Measurements from ENCODE around the gene LCN15. TPM values are rescaled to one million over a fixed set of nuclear protein-coding genes. Genes with fewer than 3 reads are reported as not detected.
"Not testable (repeated sequence)": the region's sequence is repeated elsewhere in the genome, so short reads cannot be mapped to it uniquely, and the experiment has no call there.

LCN15 gene
- total RNA-seq, 4 donors from 2014 or later: 6.4 to 11.9 TPM; not detected in 2

DNA sequence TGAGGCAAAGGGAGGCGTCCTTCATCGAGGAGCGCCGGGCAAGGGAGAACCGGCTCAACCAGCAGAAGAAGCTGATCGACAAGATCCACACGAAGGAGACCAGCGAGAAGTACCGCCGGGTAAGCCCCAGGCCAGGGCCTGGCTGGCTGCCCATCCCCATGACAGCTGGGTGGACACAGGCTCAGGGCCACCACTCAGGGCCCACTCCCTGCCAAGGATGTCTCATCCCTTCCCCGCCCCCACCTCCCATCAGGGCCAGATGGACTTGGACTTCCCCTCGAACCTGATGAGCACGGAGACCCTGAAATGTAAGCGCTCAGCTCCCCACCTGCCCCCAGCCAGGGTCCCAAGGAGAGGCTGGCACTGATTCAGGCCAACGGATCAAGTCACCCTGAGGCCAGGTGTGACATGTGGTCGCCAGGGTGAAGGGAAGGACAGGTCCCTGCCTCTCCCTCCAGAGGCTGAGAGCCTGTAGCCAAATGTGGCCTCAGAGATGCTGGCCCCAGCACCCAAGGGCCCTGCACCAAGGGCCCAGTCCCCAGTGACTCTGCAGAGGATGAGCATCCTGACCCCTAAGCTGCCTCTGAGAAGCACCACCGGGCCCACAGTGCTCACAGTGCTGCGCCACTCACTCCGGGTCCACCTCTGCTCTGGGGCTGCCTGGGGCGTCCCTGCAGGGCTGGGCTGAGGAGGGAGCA, 40.3 kb upstream of the LCN15 start:
- in situ Hi-C loops (cut with MboI; ENCODE audit: low pct_ligation_motif_present in 1 of 4, low pct_unique_long_range_greater_than_20kb in 1 of 4, low sequenced_read_pairs in 3 of 4): no loop called here
- H3K4me1 ChIP-seq: peaks cover 26 to 47% (median 42%) of the 10 kb centered on the region in 4 donors
- TF ChIP-seq, protein P1, sequence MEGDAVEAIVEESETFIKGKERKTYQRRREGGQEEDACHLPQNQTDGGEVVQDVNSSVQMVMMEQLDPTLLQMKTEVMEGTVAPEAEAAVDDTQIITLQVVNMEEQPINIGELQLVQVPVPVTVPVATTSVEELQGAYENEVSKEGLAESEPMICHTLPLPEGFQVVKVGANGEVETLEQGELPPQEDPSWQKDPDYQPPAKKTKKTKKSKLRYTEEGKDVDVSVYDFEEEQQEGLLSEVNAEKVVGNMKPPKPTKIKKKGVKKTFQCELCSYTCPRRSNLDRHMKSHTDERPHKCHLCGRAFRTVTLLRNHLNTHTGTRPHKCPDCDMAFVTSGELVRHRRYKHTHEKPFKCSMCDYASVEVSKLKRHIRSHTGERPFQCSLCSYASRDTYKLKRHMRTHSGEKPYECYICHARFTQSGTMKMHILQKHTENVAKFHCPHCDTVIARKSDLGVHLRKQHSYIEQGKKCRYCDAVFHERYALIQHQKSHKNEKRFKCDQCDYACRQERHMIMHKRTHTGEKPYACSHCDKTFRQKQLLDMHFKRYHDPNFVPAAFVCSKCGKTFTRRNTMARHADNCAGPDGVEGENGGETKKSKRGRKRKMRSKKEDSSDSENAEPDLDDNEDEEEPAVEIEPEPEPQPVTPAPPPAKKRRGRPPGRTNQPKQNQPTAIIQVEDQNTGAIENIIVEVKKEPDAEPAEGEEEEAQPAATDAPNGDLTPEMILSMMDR (IDR thresholded peaks at IDR 0.05): no peak
- no peak for TF ChIP-seq EP300 (IDR thresholded peaks at IDR 0.05; ENCODE audit: low read depth)
- TF ChIP-seq POLR2A (IDR thresholded peaks at IDR 0.05): no peak
- TF ChIP-seq POLR2AphosphoS5 (IDR thresholded peaks at IDR 0.05): no peak

DNA sequence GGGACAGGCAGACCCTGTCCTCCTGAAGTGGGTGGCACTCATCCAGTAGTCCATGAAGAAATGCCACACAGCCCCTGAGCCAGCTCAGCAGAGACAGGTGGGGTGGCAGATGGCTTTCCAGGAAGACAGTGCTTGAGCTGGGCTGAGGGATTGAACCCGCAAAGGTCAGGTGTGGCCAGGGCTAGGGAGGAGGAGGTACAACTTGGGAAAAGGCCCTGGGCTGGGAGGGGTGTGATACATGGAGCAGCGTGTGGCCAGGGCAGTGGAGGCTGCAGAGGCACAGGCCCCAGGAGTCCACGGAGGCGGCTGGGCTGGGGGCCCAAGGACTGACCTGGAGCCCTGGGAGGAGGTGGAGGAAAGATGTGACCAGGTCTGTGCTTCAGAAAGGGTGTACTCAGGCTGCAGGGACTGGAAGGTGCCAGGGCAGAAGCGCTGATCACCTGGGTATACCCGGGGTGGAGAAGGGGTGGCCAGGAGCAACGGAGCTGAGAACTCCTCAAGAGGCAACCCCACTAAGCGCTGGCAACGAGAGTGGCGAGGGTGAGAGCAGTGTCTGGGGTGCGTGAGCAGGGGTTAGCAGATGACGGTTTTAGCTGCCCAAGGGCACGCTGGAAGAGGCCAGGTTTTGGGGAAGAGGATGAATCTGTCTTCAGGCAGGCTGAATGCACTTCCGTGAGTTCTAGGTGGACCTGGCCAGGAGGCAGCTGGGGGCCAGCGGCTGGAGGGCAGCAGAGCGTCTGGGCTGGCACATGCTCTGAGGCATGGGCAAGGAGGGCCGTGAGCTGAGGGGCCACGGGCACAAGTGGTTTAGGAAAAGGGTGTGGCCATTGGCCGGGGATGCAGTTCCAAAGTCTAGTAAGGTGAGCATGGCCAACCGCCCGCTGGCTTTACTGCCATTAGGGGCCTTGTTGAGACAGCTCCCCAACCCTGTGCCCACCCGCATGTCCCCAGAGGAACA, 39.5 kb upstream of the LCN15 start:
- no peak for DNase-seq
- WGBS, 2 donors (ENCODE audit: low coverage in 1 of 2): 90% methylated on average over 22 of the region's 22 CpGs; no CpG with 5 or more reads in 1 of the 2 donors
- intact Hi-C loops (cut with DNase I; ENCODE audit: low total_unique reads): no loop called here
- H3K27me3 ChIP-seq: peaks cover 37% of the 10 kb centered on the region
- no peak overlapping the region for H3K27ac ChIP-seq
- H3K4me1 ChIP-seq: peaks cover 20 to 44% (median 39%) of the 10 kb centered on the region in 4 donors
- H3K36me3 ChIP-seq: no peaks in the 10 kb centered on the region
- TF ChIP-seq EP300 (IDR thresholded peaks at IDR 0.05; ENCODE audit: low read depth): no peak
- TF ChIP-seq POLR2A (IDR thresholded peaks at IDR 0.05): no peak
- TF ChIP-seq, protein P1 (IDR thresholded peaks at IDR 0.05): no peak
- TF ChIP-seq POLR2AphosphoS5 (IDR thresholded peaks at IDR 0.05): no peak
- H3K9me3 ChIP-seq: no peaks in the 10 kb centered on the region
- no peak overlapping the region for H3K4me3 ChIP-seq
- in situ Hi-C loops (cut with MboI; ENCODE audit: low pct_ligation_motif_present in 1 of 4, low pct_unique_long_range_greater_than_20kb in 1 of 4, low sequenced_read_pairs in 3 of 4): no loop called here

More for the DNA sequence above, 40.3 kb upstream of the LCN15 start:
- no peak overlapping the region for H3K4me3 ChIP-seq
- 97% methylated on average over 20 of the region's 20 CpGs; no CpG with 5 or more reads in 1 of the 2 donors for WGBS, 2 donors (ENCODE audit: low coverage in 1 of 2)
- intact Hi-C loops (cut with DNase I; ENCODE audit: low total_unique reads): no loop called here
- H3K9me3 ChIP-seq: no peaks in the 10 kb centered on the region
- no peak overlapping the region for H3K27ac ChIP-seq
- peaks cover 29% of the 10 kb centered on the region for H3K27me3 ChIP-seq
- DNase-seq: no peak
- H3K36me3 ChIP-seq: no peaks in the 10 kb centered on the region

DNA sequence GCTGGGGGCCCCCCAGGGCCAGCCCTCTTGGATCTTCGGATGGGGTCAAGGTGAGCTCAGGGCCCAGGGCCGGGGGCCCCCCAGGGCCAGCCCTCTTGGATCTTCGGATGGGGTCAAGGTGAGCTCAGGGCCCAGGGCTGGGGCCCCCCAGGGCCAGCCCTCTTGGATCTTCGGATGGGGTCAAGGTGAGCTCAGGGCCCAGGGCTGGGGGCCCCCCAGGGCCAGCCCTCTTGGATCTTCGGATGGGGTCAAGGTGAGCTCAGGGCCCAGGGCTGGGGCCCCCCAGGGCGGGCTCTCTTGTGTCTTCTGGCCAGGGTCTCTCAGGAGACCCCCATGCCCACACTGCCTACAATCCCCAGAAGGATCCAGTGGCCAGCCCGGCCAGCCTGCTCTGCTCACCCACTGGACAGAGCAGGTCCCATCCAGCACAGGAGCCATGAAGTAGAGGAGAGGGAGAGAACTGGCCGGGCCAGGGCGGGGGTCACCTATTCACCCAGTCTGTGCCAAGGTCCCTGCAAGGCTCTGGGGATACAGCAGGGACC, 38.8 kb upstream of the LCN15 start:
- DNase-seq; H3K27ac ChIP-seq; H3K36me3 ChIP-seq; H3K4me3 ChIP-seq; H3K9me3 ChIP-seq; intact Hi-C loops (cut with DNase I; ENCODE audit: low total_unique reads); in situ Hi-C loops (cut with MboI; ENCODE audit: low pct_ligation_motif_present in 1 of 4, low pct_unique_long_range_greater_than_20kb in 1 of 4, low sequenced_read_pairs in 3 of 4): not testable (repeated sequence)
- H3K27me3 ChIP-seq: peaks cover 45% of the 10 kb centered on the region
- 81% methylated on average over 4 of the region's 9 CpGs; no CpG with 5 or more reads in 1 of the 2 donors for WGBS, 2 donors (ENCODE audit: low coverage in 1 of 2)
- peaks cover 20 to 48% (median 38%) of the 10 kb centered on the region in 4 donors for H3K4me1 ChIP-seq

DNA sequence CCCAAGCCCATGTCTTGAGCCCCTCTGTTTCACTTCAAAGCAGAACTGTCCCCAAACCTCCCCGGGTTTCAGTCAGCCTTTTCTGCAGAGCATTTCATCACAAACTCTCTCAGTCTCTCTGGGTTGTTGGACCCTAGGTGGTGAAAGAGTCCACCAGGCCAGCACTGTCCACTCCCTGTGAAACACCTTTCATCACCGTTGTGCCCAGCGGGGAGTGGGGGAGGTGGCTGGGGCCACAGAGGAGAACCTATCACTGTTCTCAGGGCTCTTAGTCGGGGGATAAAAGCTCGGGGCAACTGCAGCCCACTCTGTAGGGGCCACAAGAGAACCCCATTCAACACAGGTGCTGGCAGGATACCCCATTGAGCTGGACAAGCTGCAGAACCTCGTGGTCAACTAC, 38.0 kb upstream of the LCN15 start:
- in situ Hi-C loops (cut with MboI; ENCODE audit: low pct_ligation_motif_present in 1 of 4, low pct_unique_long_range_greater_than_20kb in 1 of 4, low sequenced_read_pairs in 3 of 4) (no loop called here), intact Hi-C loops (cut with DNase I; ENCODE audit: low total_unique reads) (no loop called here)
- Histone ChIP-seq H3K36me3 (no peaks in the 10 kb centered on the region), H3K27ac (no peak overlapping the region), H3K27me3 (peaks cover 52% of the 10 kb centered on the region), H3K9me3 (no peaks in the 10 kb centered on the region), H3K4me3 (no peak overlapping the region), H3K4me1 (peaks cover 20 to 55% (median 37%) of the 10 kb centered on the region in 4 donors)
- DNase-seq: no peak
- TF ChIP-seq EP300 (IDR thresholded peaks at IDR 0.05; ENCODE audit: low read depth): no peak
- no peak for TF ChIP-seq POLR2A (IDR thresholded peaks at IDR 0.05)
- TF ChIP-seq, protein P1 (IDR thresholded peaks at IDR 0.05): no peak
- no peak for TF ChIP-seq POLR2AphosphoS5 (IDR thresholded peaks at IDR 0.05)
- 77% methylated on average over 6 of the region's 6 CpGs; no CpG with 5 or more reads in 1 of the 2 donors for WGBS, 2 donors (ENCODE audit: low coverage in 1 of 2)

Measured in transverse colon (tissue), 4 donors.